Measurements from ENCODE around the gene SYNGR3. TPM values are rescaled to one million over a fixed set of nuclear protein-coding genes. Genes with fewer than 3 reads are reported as not detected.
A peak's percentile ranks its signal among the peaks of the same experiment; 100 is the strongest.

Gene SYNGR3
- total RNA-seq, 1 donor from 2014 or later, result 3.3 TPM

GRCh38 chr16:1985466-1986150 lies 4.2 kb upstream of the SYNGR3 start:
- Mint-ChIP-seq H3K9me3 (ENCODE audit: low read depth) (no peaks in the 10 kb centered on the region), H3K27me3 (peaks cover 41% of the 10 kb centered on the region), H3K4me1 (ENCODE audit: low read depth) (peaks cover 12% of the 10 kb centered on the region), H3K36me3 (ENCODE audit: insufficient read depth) (peaks cover 2% of the 10 kb centered on the region), H3K4me3 (ENCODE audit: low read depth) (peak overlapping the region; percentile 83), H3K27ac (no peak overlapping the region)
- no peak for DNase-seq (ENCODE audit: low spot score, unreplicated experiment)
- TF ChIP-seq CTCF (IDR thresholded peaks at IDR 0.05; ENCODE audit: unreplicated experiment), result no peak

GRCh38 chr16:1987198-1987597 lies 2.6 kb upstream of the SYNGR3 start:
- no peak for DNase-seq (ENCODE audit: low spot score, unreplicated experiment)
- peaks cover 2% of the 10 kb centered on the region for H3K36me3 Mint-ChIP-seq (ENCODE audit: insufficient read depth)
- H3K9me3 Mint-ChIP-seq (ENCODE audit: low read depth), result no peaks in the 10 kb centered on the region
- TF ChIP-seq CTCF (IDR thresholded peaks at IDR 0.05; ENCODE audit: unreplicated experiment), result no peak
- H3K4me3 Mint-ChIP-seq (ENCODE audit: low read depth), result no peak overlapping the region
- H3K27ac Mint-ChIP-seq, result no peak overlapping the region
- H3K4me1 Mint-ChIP-seq (ENCODE audit: low read depth), result peaks cover 12% of the 10 kb centered on the region
- H3K27me3 Mint-ChIP-seq, result peaks cover 35% of the 10 kb centered on the region

DNA sequence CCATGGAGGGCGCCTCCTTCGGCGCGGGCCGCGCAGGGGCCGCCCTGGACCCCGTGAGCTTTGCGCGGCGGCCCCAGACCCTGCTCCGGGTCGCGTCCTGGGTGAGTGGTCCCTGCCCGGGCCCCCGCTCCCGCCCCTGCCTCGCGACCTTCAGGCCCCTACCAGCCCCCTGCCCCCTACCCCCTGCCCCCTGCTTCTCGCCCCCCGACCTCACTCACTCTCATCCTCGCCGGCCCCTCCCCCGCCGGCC lies 256 bp downstream of the SYNGR3 start:
- peaks cover 4% of the 10 kb centered on the region for H3K4me1 Mint-ChIP-seq (ENCODE audit: low read depth)
- H3K4me3 Mint-ChIP-seq (ENCODE audit: low read depth), result no peak overlapping the region
- H3K27ac Mint-ChIP-seq, result no peak overlapping the region
- H3K27me3 Mint-ChIP-seq, result peaks cover 32% of the 10 kb centered on the region
- peaks cover 2% of the 10 kb centered on the region for H3K36me3 Mint-ChIP-seq (ENCODE audit: insufficient read depth)
- DNase-seq (ENCODE audit: low spot score, unreplicated experiment), result no peak
- no peak for TF ChIP-seq CTCF (IDR thresholded peaks at IDR 0.05; ENCODE audit: unreplicated experiment)
- no peaks in the 10 kb centered on the region for H3K9me3 Mint-ChIP-seq (ENCODE audit: low read depth)

DNA sequence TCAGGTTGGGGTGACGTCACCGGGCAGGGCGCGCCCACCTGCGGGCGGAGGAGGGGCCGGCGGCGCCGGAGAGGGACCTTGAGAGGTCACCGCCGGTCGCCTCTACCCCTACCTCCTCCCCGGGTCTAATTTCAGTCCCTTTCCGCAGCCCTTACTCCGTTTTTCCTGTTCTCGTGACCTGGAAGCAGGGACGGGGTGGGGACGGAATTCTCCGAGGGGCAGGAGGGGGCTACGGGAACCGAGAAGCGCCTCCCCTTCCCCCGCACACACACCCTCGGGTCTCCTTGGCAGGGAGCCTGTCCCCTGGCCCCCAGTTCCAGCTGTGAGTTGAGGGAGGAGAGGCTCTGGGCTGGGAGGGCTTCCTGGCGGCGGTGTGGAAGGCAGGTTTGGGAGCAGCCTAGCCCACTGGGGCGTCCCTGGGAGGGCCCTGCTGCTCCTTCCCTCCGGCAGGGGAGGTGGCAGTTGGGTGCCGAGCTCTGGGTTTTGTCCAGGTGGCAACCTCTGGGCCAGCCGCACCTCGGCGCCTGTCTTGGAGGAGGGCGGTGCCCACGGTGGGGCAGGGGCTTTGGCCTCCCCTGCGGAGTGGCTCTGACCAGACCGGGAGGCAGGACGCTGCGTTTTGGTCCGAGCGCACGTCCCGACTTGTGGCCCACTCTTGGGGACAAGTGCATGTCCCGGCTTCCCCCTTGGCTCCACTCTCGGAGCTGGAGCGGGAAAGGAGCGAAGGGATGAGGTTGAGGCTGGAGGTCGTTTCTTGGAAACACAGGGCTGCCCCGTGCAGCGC lies 773 bp downstream of the SYNGR3 start:
- no peak overlapping the region for H3K27ac Mint-ChIP-seq
- H3K4me1 Mint-ChIP-seq (ENCODE audit: low read depth), result peaks cover 2% of the 10 kb centered on the region
- H3K9me3 Mint-ChIP-seq (ENCODE audit: low read depth), result no peaks in the 10 kb centered on the region
- H3K27me3 Mint-ChIP-seq, result peaks cover 32% of the 10 kb centered on the region
- DNase-seq (ENCODE audit: low spot score, unreplicated experiment), result no peak
- TF ChIP-seq CTCF (IDR thresholded peaks at IDR 0.05; ENCODE audit: unreplicated experiment), result no peak
- peak overlapping the region; percentile 68 for H3K4me3 Mint-ChIP-seq (ENCODE audit: low read depth)
- H3K36me3 Mint-ChIP-seq (ENCODE audit: insufficient read depth), result peaks cover 2% of the 10 kb centered on the region

- Mint-ChIP-seq H3K36me3 (ENCODE audit: insufficient read depth) (peaks cover 2% of the 10 kb centered on the region), H3K4me3 (ENCODE audit: low read depth) (peak overlapping the region; percentile 14), H3K27ac (no peak overlapping the region), H3K4me1 (ENCODE audit: low read depth) (peaks cover 2% of the 10 kb centered on the region), H3K9me3 (ENCODE audit: low read depth) (no peaks in the 10 kb centered on the region), H3K27me3 (peaks cover 32% of the 10 kb centered on the region)
- DNase-seq (ENCODE audit: low spot score, unreplicated experiment), result no peak
- no peak for TF ChIP-seq CTCF (IDR thresholded peaks at IDR 0.05; ENCODE audit: unreplicated experiment)
Observed at GRCh38 chr16:1991135-1991551, 1.4 kb downstream of the SYNGR3 start.

Data from progenitor cell of endocrine pancreas (in vitro differentiated cells).